Stimulated activated CD4-positive, alpha-beta T cell treated with anti-CD3 and anti-CD28 coated beads, TNF-alpha, amount 100 ng/mL, for 48 hours (primary cell): Measurements from ENCODE around the gene TMEM184B.

ENCODE experiments used
- DNase-seq, 3 donors: peaks; one replicate each; pipeline ENCODE4 v3.0.0-alpha.2; 2020; ENCODE audit warnings: low read depth in 3 of 3

Gene TMEM184B

DNA sequence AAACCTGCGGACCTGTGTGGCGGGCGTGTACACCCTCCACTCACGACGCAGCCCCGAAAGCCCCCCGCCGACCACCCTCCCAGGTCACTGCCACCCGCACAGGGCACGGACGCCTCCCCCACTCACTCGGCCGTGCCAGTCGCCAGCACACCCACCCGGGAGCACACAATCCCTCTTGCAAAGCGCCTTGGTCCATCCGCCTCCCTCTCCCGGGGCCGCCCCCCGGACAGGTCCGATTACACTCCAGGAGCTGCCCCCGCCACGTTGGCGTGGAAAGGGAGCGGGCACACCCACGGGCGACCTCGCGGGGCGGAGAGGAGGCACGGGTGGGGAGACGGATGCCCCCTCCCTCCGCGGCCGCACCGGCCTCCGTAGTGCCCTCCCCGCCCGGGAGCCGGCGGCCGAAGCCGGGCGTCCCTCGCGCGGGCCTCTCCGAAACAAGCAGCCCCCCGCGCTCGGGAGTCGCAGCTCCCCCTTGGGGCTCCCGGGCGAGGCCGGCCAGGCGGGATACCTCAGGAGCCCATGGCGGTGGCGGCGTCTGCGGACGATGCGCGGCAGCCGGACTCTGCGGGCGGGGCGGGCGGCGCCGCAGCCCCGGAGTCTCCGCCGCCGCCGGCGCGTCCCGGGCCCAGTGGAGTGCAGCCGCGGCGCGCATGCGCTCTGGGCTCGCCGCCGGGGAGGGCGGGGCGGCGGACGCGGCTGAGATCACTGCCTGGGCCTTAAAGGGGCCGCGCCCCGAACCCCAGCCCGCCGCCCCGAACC is at the start of gene TMEM184B:
TSS of gene TMEM184B (minus strand) at position 638 of the 762 bp plus-strand sequence. CDS start 25,049 bp downstream, outside the sequence.
- peak; percentile 53 to 64 (median 62) for DNase-seq

DNA sequence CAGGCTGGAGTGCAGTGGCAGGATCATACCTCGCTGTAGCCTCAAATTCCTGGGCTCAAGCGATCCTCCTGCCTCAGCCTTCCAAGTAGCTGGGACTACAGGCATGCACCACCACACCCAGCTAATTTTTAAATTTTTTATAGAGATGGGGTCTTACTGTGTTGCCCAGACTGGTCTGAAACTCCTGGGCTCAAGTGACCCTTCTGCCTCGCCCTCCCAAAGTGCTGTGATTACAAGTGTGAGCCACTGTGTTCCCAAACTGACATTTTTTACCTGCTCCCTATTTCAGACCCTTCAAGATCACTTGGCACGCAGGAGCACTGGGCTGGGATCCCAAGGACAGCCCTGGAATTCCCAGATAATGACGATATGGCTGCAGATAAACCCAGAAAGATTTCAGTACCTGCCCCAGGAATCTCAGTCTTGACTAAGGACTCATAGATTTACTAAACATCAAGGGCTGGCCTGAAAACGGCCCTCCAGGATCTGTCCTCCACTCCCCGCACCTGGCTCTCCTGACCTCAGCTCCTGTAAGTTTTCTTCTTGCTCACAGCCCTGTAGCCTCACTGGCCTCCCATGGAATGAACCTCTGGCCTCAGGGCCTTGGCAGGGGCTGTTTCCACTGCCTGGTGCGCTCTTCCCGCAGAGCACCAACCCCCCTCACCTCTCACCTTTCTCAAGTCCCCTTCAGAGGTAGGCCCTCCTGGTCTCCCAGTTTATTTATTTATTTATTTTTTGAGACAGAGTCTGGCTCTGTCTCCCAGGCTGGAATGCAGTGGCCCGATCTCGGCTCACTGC is 48.0 kb upstream of the TMEM184B start:
- no peak for DNase-seq

DNA sequence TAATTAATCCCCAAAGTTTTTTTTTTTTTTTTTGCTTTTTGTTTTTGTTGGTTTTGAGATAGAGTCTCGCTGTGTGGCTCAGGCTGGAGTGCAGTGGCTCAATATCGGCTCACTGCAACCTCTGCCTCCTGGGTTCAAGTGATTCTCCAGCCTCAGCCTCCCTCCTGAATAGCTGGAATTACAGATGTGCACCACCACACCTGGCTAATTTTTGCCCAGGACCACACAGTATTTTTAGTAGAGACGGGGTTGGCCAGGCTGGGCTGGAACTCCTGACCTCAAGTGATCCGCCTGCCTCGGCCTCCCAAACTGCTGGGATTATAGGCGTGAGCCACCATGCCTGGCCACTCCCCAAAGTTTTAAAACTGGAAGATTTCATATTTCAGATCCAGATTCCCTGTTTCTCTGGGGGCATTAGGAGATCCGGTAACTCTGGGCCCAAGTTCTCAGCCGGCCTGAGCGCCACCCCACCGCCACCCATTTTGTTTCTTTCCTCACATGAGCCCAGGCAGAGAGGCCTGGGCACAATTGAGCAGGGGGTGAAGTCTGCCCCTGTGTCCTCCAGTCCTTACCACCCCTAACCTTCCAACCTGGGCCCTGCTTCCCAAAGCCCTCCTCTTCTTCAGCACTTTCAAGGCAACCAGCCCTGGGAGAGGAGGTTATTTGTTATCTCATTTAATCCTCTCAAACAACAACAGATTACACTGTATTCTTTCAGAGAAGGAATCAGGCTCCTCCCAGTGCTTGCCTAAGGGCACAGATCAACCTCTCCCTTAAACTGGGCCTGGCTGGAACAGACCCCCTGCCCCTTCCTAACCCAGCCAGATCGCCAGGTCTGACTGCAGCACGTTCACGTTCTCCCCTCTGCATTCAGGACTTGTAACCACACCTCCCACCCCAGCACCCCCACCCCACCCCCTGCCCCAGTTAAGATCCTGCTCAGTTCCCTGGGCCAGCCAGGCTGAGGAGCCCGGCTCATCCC is 46.3 kb upstream of the TMEM184B start:
- no peak for DNase-seq

DNA sequence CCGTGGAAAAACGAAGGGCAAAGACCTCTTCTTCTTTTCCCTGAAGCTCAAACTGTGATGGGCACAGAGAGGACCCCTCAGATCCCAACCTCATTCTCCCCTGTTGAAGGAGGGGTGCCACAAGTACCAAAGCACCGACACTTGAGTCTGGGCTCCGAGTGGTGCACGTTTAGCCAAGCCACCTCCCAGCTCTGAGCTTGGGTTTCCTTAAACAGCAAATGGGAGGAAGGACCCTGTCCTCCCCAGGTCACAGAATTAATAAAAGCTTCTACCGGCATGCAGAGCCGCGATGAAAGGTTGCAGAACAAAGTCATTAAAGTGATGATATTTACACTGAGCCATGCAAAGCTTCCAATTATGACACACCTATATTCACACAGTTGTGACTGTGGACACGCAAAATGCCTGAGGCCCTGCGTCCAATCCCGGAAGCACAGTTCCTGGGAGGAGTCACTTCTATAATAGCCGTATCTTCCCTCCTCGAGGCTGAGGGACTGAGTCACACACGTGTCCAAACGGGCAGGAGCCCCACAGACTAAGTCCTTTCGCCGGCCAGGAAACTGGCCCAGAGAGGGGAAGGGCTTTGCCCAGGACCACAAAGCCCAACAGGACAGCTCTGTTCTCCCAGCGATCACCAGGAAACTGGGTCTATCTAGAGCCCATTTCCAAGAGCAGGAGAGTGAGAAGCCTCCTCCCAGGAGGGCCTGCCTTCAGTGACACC is 45.3 kb upstream of the TMEM184B start:
- no peak for DNase-seq

DNA sequence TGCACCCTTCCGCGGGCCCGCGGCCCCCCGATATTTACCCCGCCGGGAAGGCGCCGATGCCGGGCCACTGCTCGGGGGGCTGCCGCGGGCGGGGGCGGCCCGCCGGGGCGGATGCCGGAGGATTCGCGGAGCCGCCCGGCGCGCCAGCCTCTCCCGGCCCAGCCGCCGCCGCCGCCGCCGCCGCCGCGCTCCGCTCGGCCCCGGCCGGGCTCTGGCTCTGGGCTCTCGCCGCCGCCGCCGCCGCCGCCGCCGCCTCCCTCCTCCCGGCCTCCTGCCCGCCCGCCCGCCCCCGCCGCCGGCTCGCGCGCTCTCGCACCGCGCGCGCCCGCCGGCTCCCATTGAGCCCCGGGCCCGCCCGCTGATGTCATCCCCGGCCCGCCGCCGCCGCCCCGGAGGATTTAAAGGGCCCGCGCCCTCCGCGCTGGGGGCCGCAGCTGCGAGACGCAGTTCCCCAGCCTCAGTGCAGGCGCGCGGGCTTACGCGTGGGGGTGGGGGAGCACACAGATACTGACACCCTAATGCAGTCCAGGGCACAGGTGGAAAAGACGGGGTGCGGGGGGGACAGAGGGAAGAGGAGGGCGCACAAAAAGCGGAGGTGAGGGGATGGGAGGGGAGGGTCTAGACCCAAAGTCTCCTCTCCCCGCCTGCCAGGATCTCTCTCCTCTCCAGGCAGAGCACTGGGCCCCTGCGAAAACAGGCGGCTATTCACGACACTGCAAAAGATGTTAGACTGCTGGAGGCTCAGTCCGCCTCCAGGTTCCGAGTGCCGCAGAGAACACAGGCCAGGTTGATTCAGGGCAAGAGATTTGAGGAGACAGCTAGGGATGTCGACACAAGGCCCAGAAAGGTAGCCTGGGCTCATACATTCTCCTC is 44.5 kb upstream of the TMEM184B start, which contains the start of gene CSNK1E:
TSS of gene CSNK1E (minus strand) at position 312 of the 873 bp plus-strand sequence. CDS start 3,276 bp downstream, outside the sequence.
- DNase-seq: peak in 1 of 3 donors; percentile 20

DNA sequence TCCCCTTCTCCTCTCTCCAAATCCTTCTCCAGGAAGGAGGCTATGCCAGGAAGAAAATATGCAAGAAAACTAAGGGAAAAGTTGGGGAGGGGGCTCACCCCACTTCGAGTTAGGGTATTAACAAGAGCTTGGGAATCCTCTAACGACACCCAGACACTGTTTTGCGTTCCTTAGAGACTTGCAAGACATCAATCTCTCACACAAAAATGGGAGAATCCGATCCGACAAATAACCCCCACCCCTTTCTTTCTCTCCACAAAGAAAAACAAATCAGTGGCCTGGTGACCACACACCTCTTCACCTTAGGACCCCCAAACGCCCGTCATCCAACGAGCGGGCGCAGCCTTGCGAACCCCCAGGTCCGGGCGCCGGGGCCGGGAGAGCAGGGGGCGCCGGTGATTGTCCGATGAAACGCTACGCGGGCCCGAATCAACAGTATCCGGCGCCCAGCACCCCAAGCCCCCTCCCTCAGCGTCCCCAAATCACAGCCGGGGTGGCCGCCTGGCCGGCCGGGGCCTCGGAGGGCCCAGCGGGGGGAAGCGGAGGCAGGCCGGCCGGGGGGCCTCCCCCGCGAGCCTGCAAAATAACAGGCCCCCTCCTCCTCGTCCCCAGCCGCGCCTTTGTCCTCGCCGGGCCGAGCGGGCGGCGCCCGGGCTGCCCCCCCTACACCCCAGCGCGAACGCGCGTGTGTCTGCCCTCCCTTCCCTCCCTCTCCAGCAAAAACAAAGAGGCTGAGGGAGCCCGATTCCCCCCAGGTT is 43.7 kb upstream of the TMEM184B start:
- DNase-seq: peak in 1 of 3 donors; percentile 21

DNA sequence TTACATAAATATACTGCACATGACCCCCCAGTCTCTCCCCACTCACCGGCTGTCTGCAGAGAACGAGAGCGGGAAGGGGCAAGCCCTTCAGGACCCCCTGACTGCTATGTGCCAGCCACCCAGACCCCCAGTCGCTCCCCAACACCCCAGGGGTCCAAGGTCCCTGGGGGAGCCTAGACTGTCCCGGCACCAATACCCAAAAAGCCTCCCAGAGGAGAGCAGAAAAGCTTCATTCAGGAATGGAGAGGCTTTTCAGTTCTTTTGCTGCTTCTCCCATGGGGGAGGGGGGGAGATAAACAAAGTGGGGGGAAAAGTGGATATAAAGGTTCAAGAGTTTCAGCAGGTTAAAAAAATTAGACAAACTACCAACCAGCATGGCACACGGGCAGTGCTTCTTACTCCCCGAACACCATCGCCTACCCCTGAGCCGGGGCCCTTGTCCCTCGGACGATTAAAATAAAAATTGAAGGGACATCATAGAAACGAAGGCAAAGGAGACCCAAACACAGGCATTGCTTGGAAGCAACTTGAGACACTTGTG is 43.1 kb upstream of the TMEM184B start:
- DNase-seq: no peak

DNA sequence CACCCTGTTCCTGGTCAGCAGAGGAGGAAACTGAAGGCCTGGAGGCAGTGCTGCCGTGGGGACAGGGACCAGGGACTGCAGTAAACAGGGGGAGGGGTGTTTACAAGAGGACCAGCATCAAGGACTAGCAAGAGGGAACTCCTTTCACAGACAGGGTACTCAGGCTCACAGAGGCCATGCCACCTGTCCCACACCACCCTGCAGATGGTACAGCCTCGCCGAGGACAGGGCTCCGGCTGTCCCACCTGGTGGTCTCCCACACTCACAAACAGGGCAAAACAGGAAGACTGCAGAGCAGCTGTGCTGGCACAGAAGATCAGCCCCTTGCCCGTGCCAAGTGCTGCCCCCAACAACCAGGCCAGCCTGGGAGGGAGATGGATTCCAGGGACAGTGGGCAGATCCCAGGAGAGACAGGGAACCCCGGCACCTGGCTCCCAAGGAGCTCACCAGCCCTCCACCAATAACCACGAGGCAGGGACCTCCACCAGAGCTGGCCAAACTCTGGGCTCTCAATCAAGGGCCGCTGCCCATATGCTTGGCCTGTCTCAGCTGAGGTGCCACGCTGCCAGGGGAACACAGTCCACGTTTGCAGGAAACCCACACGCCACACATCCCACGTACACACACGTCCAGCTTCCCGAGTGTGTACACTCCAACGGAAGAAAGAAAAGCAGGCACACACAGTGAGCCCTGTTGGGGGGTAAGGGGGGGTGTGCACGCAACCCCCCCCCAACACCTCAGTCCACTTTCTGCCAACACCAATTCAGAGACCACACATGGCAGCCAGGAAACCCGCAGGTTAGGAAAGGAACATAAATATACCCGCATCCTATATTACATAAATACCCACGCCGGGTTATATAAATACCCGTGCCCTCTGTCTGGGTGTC is 42.4 kb upstream of the TMEM184B start:
- no peak for DNase-seq

DNA sequence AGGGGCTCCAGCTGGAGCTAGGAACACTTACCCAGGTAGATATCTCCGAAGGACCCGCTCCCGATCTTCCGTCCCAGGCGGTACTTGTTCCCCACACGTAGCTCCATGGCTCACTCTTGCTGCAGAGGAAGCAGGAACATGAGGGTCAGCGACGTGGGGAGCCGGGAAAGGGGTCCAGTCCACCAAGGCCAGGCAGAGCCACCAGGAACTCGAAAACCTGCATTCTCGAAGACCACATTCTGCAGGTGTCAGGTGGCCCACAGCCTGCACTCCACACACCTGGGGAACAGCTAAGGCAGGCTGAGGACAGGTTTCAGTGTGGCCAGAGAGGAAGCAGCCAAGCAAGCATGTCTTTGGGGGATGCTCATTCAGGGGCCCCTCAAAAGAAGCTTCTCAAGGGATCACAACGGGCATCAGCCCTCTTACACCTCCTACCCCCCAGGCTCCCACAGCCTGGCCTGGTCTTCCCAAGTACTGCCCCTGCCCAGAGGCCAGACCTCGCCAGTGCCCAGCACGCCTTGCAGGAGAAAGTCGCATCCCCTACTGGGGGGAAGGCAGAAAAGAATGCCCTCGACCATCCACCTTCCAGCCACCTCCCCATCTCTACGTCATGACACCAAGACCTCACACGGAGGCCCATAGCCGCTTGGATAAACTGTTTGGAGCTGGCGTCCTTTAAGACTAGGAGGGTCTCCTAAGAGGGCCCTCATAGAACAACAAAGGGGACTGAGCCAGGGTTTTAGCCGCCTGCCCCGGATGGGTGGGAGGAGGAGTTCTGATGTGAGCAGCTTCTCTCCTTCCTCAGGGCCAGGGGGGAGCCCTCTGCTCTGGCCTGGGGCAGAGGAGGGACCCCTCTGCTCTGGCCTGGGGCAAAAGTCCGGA is 41.5 kb upstream of the TMEM184B start:
- no peak for DNase-seq

DNA sequence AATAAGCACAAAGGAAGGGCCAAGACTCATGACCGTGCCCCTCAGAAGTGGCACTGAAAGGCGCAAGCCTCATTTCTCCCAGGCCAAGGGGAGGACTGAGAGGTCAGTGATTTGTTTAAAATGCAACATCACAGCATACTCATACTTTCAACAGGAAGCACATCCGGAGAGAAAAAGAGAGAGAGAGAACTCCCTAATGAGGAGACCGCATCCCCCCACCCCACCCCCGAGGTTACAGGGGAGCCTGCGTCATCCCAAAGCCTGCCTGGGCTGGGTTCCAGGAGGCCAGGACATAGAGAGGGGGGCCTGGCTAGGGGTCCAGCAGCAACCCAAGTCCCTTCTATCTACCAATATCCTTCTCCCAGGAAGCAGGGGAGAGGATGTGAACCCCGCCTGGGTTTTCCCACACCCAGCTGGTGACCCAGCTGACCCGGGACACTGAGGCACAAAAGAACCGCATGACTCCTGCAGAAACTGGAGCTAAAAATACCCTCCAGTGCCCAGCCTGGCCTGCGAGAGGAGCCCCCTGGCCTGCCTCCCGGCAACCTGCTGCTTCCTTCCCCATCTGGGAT is 40.7 kb upstream of the TMEM184B start:
- no peak for DNase-seq

DNA sequence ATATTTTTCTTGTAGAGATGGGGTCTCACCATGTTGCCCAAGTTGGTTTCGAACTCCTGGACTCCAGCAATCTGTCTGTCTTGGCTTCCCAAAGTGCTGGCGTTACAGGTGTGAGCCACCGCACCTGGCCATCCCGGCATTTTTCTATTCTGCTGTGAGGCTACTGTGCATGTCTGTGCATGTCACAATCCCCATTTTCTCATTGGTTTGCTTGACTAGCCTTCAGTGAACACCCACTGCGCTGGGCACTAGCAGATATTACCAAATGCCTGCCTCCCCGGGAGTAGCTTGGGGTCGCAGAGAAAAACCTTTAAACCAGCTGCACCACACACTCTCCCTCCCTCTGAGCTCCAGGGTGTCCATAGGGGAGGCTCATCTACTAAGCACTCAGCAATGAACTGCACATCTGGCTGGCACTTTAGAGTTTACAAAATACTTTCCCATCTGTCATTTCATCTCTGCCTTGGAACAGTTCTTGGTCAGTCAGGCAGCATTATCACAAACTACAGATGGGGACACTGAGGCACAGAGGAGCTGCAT is 39.5 kb upstream of the TMEM184B start:
- DNase-seq: no peak

DNA sequence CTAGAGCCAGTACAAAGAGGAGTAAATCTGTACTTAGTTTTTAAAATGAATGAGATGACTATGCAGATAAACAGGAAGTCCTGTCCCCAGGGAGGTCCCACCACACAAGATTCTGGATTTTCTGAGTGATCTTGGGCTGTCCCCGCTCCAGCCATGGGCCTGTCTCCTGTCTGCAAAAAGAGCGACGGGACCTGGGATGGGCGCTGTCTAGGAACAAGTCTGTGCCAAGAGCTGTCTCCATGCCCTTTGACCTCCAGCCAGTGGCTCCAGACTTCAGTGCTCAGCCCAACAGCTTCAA is 38.5 kb upstream of the TMEM184B start:
- DNase-seq: no peak

DNA sequence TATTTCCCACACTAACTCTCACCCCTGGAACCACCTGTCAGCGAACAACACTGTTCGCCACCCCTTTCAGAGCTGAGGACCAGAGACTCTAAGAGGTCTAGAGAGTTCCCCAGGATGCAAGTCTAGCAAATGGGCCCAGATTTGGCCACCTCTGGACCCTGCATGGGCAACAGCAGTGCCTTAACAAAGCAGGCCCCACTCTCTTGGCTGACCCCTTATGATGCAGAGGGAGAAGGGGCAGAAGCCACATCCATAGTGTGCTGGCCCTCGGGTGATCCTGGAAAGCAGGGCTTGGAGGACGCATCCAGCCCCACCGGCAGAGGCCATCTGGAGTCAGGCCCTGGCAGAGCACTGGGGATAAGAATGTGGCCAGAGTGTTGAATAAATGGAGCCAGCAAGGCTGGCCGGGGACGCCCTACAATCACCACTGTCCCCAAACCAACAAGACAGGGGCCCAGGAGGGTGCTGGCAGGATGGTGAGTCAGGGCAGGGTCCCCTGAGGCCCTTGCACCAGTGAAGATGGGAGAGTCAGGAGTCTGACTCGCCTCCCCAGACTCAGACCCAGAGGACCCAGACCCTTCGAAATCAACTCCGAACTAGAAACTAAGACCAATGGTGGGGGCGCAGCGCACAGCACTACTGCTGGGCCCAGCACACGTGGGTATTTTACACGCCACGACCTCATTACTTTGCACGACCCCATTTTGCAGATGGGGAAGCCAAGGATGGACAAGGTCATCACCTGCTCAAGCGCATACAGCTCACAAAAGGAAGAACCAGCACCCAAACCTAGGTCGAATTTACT is 37.9 kb upstream of the TMEM184B start:
- DNase-seq: no peak

DNA sequence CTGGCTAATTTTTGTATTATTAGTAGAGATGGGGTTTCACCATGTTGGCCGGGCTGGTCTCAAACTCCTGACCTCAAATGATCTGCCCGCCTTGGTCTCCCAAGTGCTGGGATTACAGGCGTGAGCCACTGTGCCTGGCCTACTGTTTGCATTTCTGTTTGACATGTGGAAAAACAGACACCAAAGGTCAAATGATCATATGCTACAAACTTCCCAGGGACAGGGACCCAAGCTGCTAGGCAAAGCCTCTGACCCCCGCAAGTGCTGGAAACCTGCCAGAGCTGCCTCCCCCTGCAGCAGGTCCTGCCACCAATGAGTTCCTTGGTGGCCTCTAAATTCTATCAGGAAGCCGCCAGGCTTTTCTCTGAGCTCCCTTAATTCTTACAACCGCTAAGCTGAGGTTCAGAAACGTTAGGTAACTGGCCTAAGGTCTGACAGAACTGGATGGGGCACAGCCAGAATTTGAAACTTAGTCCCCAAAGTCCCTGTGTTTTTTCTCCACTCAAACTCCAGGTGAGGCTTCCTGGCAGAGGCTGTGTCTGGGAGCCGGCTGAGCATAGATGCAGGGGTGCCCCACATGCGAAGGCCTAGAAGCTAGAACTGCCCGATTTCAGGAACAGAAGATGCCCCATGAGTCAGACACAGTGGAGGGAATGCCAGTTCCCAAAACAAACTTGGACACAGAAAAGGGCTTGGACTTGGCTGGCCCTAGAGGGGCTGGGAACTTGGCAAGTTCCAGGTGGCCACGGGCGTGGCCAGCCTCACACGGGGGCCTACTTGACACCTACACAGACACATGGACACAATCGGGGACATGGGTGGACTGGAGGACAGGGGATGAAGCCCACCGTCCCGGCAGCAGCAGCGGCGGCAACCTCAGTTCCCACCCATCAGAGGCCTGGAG is 37.1 kb upstream of the TMEM184B start:
- no peak for DNase-seq
